Umbilical cord (tissue), 2 donors: ENCODE measurements around the gene LRRIQ1. TPM values are rescaled to one million over a fixed set of nuclear protein-coding genes. Genes with fewer than 3 reads are reported as not detected.
A peak's percentile ranks its signal among the peaks of the same experiment; 100 is the strongest.

Experiments
- DNase-seq: peaks from one replicate; pipeline ENCODE4 v3.0.0-alpha.2; 2015; ENCODE audit warnings: low spot score
- total RNA-seq: library from RNA; depleted of rRNA; stranded (reverse); fragments of >200 nt; gene quantifications from one replicate; pipeline ENCODE4 v1.2.3, GENCODE V29; 2014; ENCODE audit warnings: low replicate concordance; ENCODE audit not compliant: insufficient read depth

The LRRIQ1 gene
- total RNA-seq, 1 donor from 2014 or later, result 30.8 TPM

- DNase-seq, result no peak
These were observed 24.8 kb downstream of the LRRIQ1 start for GRCh38 chr12:85060916-85061315.

DNA sequence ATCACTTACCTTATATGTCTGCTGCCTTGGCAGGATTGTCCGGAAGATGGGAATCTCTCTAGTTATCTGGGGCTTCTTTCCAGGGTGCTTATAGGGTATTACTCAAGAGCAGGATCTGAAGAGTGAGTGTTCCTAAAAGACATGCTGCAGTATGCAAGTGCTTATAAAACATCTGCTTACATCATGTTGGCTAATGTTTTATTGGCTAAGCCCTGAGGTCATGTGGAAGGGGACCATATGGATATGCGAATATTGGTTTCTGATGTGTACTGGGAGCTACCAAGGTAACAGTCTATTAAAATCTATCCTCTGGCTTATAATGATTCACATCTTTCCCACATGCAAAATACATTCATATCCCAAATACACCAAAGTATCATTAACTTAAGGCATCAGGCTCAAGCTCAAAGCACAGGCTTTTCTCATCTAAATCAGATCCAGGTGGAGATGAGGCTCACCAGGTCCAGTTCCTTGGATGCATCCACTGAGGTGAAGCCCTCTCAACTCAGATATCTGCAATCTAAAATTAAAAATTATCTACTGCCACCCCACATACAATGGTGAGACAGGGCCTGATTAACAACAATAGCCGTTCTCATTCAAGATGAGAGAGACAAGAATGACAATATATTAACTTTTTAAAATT lies 29.8 kb downstream of the LRRIQ1 start:
- peak; percentile 48 for DNase-seq

DNA sequence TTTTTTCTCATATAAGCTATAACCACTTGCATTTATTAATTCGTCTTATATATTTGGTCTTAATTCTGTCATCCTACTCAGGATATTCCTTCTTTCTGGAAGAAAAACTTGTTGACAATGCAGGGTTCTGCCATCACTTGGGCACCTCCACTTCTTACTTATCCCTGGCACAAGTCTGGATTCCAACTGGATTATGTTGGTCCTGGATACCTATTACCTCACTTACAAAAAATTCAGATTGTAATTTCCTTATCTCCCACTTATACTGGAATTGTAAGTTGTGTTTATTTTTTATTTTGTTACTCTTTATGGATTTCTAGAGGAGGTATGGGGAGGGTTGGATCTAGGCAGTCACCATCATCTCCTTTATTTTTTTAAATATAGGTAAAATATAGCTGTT lies 36.7 kb downstream of the LRRIQ1 start:
- no peak for DNase-seq

GRCh38 chr12:85076688-85077430 lies 40.7 kb downstream of the LRRIQ1 start:
- peak; percentile 85 for DNase-seq

GRCh38 chr12:85085066-85085465 lies 48.9 kb downstream of the LRRIQ1 start:
- no peak for DNase-seq

- no peak for DNase-seq
These were observed 53.6 kb downstream of the LRRIQ1 start for GRCh38 chr12:85089792-85090191.

- DNase-seq, result no peak
These were observed 56.7 kb downstream of the LRRIQ1 start for GRCh38 chr12:85092814-85093370.

DNA sequence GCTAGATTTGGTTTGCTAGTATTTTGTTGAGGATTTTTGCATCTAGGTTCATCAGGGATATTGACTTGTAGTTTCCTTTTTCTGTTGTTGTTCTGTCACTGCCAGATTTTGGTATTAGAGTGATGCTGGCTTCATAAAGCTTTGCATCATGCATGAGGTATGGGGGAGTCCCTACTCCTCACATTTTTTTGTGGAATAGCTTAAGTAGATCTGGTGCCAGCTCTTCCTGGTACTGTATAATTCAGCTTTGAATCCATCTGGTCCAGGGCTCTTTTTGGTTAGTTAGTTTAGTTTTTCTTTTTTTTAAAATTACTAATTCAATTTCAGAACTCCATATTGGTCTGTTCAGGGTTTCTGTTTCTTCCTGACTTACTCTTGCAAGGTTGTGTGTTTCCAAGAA lies 59.4 kb downstream of the LRRIQ1 start:
- no peak for DNase-seq

GRCh38 chr12:85130646-85131045 lies 94.5 kb downstream of the LRRIQ1 start:
- peak; percentile 94 for DNase-seq

DNA sequence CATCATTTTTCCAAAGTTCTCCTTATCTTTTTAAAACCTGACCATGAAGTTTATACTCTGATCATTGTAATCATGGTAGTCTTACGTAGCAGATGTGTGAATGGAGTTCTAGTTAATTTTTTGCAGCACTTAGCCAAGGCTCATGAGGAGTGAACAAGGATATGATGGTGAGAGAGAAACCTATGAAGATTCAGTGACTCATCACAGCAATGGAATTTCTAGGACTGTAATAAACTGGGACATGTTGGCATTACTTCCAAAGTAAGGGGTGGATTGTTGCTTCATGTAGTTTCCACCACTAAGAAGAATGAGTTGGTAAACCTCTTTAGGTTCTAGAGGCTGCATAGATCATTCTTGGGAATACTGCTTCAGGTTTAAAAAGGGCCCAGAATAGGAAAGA lies 102.7 kb downstream of the LRRIQ1 start:
- no peak for DNase-seq

DNA sequence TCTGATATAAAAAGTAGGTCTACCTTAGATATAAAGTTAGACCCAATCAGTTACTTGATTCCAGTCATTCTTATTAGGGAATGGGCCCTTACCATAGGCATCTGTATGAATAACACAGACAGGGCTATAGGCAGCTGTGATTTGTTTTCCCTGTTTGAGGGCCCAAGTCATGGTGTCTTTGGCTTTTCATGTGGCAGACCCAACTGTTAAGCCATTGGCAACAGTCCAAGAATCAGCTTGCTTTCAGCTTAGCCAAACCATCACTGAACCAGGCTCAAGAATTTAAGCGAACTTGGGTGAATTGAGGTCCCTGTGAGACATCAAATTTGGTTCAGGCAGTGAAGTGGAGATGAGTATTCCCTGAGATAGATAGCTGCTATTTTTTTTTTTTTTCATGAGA lies 111.2 kb downstream of the LRRIQ1 start:
- DNase-seq, result no peak

DNA sequence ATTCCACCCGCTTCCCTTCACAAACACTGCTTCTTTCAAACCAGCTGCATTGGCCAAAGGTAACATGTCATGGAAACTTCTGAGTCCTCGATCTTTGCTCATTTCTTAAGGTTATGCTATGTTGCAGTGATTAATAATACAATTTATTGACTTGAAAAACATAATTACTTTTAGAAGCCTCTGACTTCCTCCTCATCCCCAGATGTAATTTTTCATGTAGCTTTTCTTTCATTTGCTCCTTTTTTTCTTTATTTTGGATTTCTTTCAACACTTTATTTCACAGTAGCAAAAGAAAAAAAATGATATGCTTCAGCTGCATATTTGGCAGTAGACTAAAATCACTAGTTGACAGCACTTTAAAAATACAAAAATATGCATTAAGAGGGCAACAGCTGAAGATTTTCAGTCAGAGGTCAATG lies 116.2 kb downstream of the LRRIQ1 start:
- no peak for DNase-seq

GRCh38 chr12:85155791-85156190 lies 119.6 kb downstream of the LRRIQ1 start:
- DNase-seq, result peak; percentile 13

DNA sequence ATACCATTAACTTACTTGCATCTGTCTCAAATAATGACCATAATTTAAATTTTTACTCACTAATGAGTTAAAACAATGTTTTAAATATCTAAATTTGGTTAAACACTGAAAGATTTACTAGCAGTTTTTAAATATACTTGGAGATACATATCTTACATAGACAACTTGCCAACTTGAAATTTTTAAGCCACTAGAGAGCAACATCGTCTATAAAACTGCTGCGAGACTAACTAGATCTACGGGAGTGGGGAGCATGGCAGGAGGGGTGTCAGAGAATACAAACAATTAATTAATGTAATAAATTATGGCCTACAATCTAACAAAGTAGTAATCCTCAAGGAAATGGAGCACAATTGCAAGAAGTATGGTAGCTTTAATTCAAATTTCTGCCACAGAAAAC lies 120.4 kb downstream of the LRRIQ1 start:
- DNase-seq, result no peak

DNA sequence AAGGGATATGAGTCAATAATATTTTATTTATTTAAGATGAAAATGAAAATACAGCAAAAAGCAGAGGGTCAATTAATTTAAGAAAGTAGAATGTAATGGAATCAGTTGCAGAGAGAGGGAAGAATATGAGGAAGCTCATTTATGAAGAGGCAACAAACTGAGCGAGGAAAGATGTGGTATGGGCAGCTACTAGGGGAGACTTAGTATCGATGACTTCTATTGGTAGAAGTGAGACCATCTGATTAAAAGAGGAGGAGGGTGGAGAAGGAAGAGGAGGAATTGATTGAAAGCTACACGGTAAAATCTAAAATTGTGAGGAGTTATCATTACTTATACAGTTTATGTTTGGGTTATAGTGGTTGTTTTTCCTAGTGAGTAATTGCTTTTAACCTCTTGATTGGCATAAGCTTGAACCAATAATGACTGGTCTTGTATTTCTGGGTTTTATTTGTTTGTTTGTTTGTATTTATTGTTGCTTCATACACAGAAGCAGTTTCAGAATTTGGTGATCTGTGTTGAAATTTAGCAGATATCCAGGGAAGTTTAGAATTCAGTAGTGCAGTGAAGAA lies 121.0 kb downstream of the LRRIQ1 start:
- no peak for DNase-seq

DNA sequence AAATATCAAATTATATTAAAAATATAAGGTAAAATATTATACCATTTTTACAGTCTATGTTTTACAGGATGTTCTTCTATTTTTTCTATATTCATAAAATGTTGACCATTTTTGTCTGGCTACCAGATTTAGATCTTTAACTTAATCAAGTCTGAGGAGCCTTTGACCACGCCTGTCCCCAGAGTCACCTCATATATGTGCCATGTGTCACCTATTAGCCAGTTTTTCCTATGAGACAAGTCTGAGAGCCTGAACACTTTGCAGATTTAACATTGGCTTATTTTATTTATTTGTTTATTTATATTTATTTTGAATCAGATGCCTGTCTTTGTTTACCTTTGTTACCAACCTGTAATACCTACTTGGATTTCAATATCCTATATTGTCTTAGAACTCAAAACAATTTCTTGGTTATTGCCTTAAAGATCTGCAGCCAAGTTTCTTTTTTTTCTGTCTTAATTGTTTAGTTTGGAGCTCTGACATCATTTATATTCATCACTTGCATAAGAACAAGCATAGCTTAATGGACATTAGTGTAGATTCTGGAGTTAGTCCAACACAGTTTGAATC lies 127.7 kb downstream of the LRRIQ1 start:
- DNase-seq, result no peak

- peak; percentile 13 for DNase-seq
These were observed 143.6 kb downstream of the LRRIQ1 start for GRCh38 chr12:85179680-85180270.

GRCh38 chr12:85182699-85183098 lies 146.5 kb downstream of the LRRIQ1 start:
- no peak for DNase-seq

GRCh38 chr12:85183855-85184254 lies 147.7 kb downstream of the LRRIQ1 start:
- DNase-seq, result no peak

- DNase-seq, result no peak
These were observed 150.1 kb downstream of the LRRIQ1 start for GRCh38 chr12:85186236-85186635.

DNA sequence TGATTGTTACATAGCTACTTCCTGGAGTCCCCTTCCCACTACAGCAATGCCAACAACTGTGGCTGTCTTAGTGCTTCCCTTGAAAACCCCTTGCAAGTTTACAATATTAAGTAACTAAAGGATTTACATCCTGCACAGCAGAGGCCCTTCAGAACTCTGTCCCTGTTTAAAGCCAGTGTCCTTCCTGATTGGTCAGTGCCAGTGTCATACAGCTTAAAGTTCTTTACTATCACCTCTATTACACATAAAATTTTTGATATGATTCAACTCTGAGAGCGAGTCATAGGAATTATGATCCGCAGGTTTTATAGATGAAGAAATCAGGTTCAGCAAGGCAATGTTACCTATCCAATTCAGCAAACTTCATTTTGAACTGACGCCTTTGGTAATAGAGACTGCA lies 152.5 kb downstream of the LRRIQ1 start:
- DNase-seq, result no peak

DNA sequence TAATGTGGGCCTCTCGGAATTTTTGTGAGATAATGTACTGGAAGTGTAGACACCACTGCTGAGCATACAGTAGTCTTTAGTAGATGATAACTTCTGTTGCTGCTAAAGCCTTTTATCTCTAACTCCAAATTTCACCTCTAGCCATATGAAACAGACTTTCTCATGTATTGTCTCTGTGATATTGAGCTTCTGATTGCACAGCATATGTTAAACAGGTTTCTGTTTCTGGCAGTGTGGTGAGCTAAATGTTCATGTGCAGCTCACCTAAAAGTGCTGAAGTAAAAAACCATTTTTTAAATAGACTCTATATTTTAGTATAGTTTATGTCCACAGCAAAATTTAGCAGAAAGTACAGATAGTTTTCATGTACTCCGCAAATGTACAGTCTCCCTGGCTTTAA lies 154.6 kb downstream of the LRRIQ1 start:
- DNase-seq, result no peak
